Panc1 (cell line): ENCODE measurements around the gene TARBP1.
A peak's percentile ranks its signal among the peaks of the same experiment; 100 is the strongest.

ENCODE experiments used
- CTCF ChIP-seq: fragments of 450-650 bp; IDR thresholded peaks from 2 replicates; pipeline ENCODE4 v1.5.1; 2017; ENCODE audit warnings: mild to moderate bottlenecking
- REST ChIP-seq, 2 experiments: IDR thresholded peaks; 2 replicates each; pipeline ENCODE4 v1.6.1; 2011 to 2012; ENCODE audit warnings: low read depth in 2 of 2, control low read depth in 1 of 2, low read length in 1 of 2, mild to moderate bottlenecking in 1 of 2, moderate library complexity in 1 of 2; ENCODE audit not compliant: insufficient read depth in 1 of 2
- TCF7L2 ChIP-seq: IDR thresholded peaks from 2 replicates; pipeline ENCODE4 v1.6.1; 2011; ENCODE audit warnings: mild to moderate bottlenecking, low read depth, low read length, inconsistent platforms

GRCh38 chr1:234458352-234459017, 20.5 kb downstream of the TARBP1 start:
- TF ChIP-seq CTCF = no peak
- peak; percentile 53; the same call in 1 of the 2 replicates for TF ChIP-seq TCF7L2
- TF ChIP-seq REST (IDR thresholded peaks at IDR 0.05; ENCODE audit: insufficient read depth in 1 of 2, low read depth in 2 of 2, low read length in 1 of 2) = no peak
